Endodermal cell (in vitro differentiated cells): ENCODE data around the gene IGF2BP1. TPM values are rescaled to one million over a fixed set of nuclear protein-coding genes. Genes with fewer than 3 reads are reported as not detected.

Experiments
- DNase-seq: peaks from one replicate; pipeline ENCODE4 v3.0.0-alpha.2; 2017
- H3K27ac ChIP-seq: 2 replicates; pipeline ENCODE4 v1.5.1; 2013; ENCODE audit warnings: mild to moderate bottlenecking, low read depth, low read length, moderate library complexity
- H3K27me3 ChIP-seq: 2 replicates; pipeline ENCODE4 v1.6.1; 2013; ENCODE audit warnings: mild to moderate bottlenecking, low read length, moderate library complexity; ENCODE audit not compliant: insufficient read depth, control insufficient read depth, poor library complexity, severe bottlenecking
- H3K36me3 ChIP-seq: 2 replicates; pipeline ENCODE4 v1.7.0; 2013; ENCODE audit warnings: mild to moderate bottlenecking, low read length, moderate library complexity; ENCODE audit not compliant: control insufficient read depth, insufficient read depth
- H3K4me1 ChIP-seq: one replicate; pipeline ENCODE4 v1.7.0; 2013; ENCODE audit warnings: low read length; ENCODE audit not compliant: control insufficient read depth, insufficient read depth
- H3K4me3 ChIP-seq: 2 replicates; pipeline ENCODE4 v1.5.1; 2013; ENCODE audit warnings: mild to moderate bottlenecking, low read length, moderate library complexity
- H3K9ac ChIP-seq: 2 replicates; pipeline ENCODE4 v1.6.1; 2013; ENCODE audit warnings: mild to moderate bottlenecking, low read length, moderate library complexity; ENCODE audit not compliant: poor library complexity, severe bottlenecking; ENCODE audit errors: extremely low read depth
- H3K9me3 ChIP-seq: 2 replicates; pipeline ENCODE4 v1.6.1; 2013; ENCODE audit warnings: mild to moderate bottlenecking, low read length, moderate library complexity; ENCODE audit not compliant: control insufficient read depth
- H3K27ac Mint-ChIP-seq: 2 replicates; pipeline ENCODE4 v1.8.0; 2020; ENCODE audit warnings: mixed read lengths
- H3K27me3 Mint-ChIP-seq: 2 replicates; pipeline ENCODE4 v1.8.0; 2021; ENCODE audit warnings: mild to moderate bottlenecking, mixed read lengths; ENCODE audit not compliant: insufficient read depth
- H3K36me3 Mint-ChIP-seq: 2 replicates; pipeline ENCODE4 v1.8.0; 2020; ENCODE audit warnings: low read depth, mixed read lengths
- H3K4me1 Mint-ChIP-seq: 2 replicates; pipeline ENCODE4 v1.8.0; 2020; ENCODE audit warnings: mixed read lengths
- H3K4me3 Mint-ChIP-seq: 2 replicates; pipeline ENCODE4 v1.8.0; 2020; ENCODE audit warnings: mild to moderate bottlenecking, moderate library complexity, mixed read lengths
- H3K9me3 Mint-ChIP-seq: 2 replicates; pipeline ENCODE4 v1.8.0; 2020; ENCODE audit warnings: mild to moderate bottlenecking, mixed read lengths
- WGBS, 2 experiments: methylation state at CpG; one replicate each; pipeline versions ENCODE4 v1.1.5 to v1.1.7; 2013; ENCODE audit warnings: missing lambda C conversion rate in 2 of 2, mixed read lengths in 1 of 2; ENCODE audit not compliant: insufficient coverage in 1 of 2, insufficient read length in 1 of 2; 5-methylcytosine and 5-hydroxymethylcytosine counted together
- total RNA-seq, 2 donors: library from RNA; stranded (reverse); fragmentation: NEBNext Ultra II Directional in 1 of 2; extraction: Animal tissue kit (Norgen Biotek cat#: 25700) in 1 of 2; gene quantifications; 2 replicates in 1 of 2; 3 replicates in 1 of 2; pipeline ENCODE4 v1.2.1, GENCODE V29; 2021
- TF ChIP-seq, protein P1 (sequence below): fragments of 200-600 bp; sonication (generic); conservative IDR thresholded peaks from 2 replicates; pipeline ENCODE4 v1.5.0; 2021; ENCODE audit warnings: antibody characterized with exemption, mild to moderate bottlenecking

IGF2BP1 gene
- total RNA-seq, 2 donors from 2014 or later: 333 to 360 TPM

- H3K27ac Mint-ChIP-seq: peak overlapping the region; percentile 98
- H3K27me3 Mint-ChIP-seq: no peaks in the 10 kb centered on the region
- H3K4me3 Mint-ChIP-seq: peak overlapping the region; percentile 99
- Histone ChIP-seq H3K27ac (peak overlapping the region; percentile 99), H3K4me1 (peaks cover 4% of the 10 kb centered on the region), H3K27me3 (no peaks in the 10 kb centered on the region), H3K36me3 (peaks cover 17% of the 10 kb centered on the region), H3K9me3 (no peaks in the 10 kb centered on the region), H3K9ac (peak overlapping the region; percentile 99), H3K4me3 (peak overlapping the region; percentile 99)
- TF ChIP-seq, protein P1, sequence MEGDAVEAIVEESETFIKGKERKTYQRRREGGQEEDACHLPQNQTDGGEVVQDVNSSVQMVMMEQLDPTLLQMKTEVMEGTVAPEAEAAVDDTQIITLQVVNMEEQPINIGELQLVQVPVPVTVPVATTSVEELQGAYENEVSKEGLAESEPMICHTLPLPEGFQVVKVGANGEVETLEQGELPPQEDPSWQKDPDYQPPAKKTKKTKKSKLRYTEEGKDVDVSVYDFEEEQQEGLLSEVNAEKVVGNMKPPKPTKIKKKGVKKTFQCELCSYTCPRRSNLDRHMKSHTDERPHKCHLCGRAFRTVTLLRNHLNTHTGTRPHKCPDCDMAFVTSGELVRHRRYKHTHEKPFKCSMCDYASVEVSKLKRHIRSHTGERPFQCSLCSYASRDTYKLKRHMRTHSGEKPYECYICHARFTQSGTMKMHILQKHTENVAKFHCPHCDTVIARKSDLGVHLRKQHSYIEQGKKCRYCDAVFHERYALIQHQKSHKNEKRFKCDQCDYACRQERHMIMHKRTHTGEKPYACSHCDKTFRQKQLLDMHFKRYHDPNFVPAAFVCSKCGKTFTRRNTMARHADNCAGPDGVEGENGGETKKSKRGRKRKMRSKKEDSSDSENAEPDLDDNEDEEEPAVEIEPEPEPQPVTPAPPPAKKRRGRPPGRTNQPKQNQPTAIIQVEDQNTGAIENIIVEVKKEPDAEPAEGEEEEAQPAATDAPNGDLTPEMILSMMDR: peak; percentile 29
- H3K9me3 Mint-ChIP-seq: no peaks in the 10 kb centered on the region
- peaks cover 31% of the 10 kb centered on the region for H3K4me1 Mint-ChIP-seq
- peak; percentile 93 for DNase-seq
- 0% methylated on average over 15 to 46 of the region's 46 CpGs for WGBS, 2 experiments
- peaks cover 19% of the 10 kb centered on the region for H3K36me3 Mint-ChIP-seq
Measured at GRCh38 chr17:48995304-48995973, 1.7 kb upstream of the IGF2BP1 start.

- H3K4me3 Mint-ChIP-seq: peak overlapping the region; percentile 99
- peaks cover 2% of the 10 kb centered on the region for H3K4me1 ChIP-seq
- peaks cover 19% of the 10 kb centered on the region for H3K36me3 ChIP-seq
- H3K27ac ChIP-seq: peak overlapping the region; percentile 99
- TF ChIP-seq, protein P1: no peak
- no peaks in the 10 kb centered on the region for H3K9me3 ChIP-seq
- peak; percentile 98 for DNase-seq
- WGBS, 2 experiments: 0% methylated on average over 14 to 66 of the region's 66 CpGs
- peaks cover 32% of the 10 kb centered on the region for H3K4me1 Mint-ChIP-seq
- H3K27ac Mint-ChIP-seq: peak overlapping the region; percentile 98
- no peaks in the 10 kb centered on the region for H3K27me3 Mint-ChIP-seq
- H3K9me3 Mint-ChIP-seq: no peaks in the 10 kb centered on the region
- H3K36me3 Mint-ChIP-seq: peaks cover 25% of the 10 kb centered on the region
- no peaks in the 10 kb centered on the region for H3K27me3 ChIP-seq
- H3K4me3 ChIP-seq: peak overlapping the region; percentile 99
- H3K9ac ChIP-seq: peak overlapping the region; percentile 99
Measured at GRCh38 chr17:48995974-48996721, 1.0 kb upstream of the IGF2BP1 start.

- H3K4me3 ChIP-seq: peak overlapping the region; percentile 99
- peaks cover 2% of the 10 kb centered on the region for H3K4me1 ChIP-seq
- peaks cover 19% of the 10 kb centered on the region for H3K36me3 ChIP-seq
- peak overlapping the region; percentile 99 for H3K27ac ChIP-seq
- H3K27ac Mint-ChIP-seq: peak overlapping the region; percentile 98
- WGBS, 2 experiments: 0% methylated on average over 11 to 19 of the region's 23 CpGs
- H3K36me3 Mint-ChIP-seq: peaks cover 28% of the 10 kb centered on the region
- no peaks in the 10 kb centered on the region for H3K27me3 Mint-ChIP-seq
- no peak for DNase-seq
- H3K9ac ChIP-seq: peak overlapping the region; percentile 99
- no peaks in the 10 kb centered on the region for H3K9me3 ChIP-seq
- H3K9me3 Mint-ChIP-seq: no peaks in the 10 kb centered on the region
- peaks cover 35% of the 10 kb centered on the region for H3K4me1 Mint-ChIP-seq
- peak overlapping the region; percentile 99 for H3K4me3 Mint-ChIP-seq
- TF ChIP-seq, protein P1: no peak
- H3K27me3 ChIP-seq: no peaks in the 10 kb centered on the region
Measured at GRCh38 chr17:48996722-48997102, 473 bp upstream of the IGF2BP1 start.
